Gastrocnemius medialis (tissue), 4 donors: ENCODE data around the gene TBC1D8.

ENCODE experiments used
- CTCF ChIP-seq, 5 experiments: fragments of 450-650 bp in 3 of 5; fragments of 200-600 bp in 2 of 5; sonication (generic) in 2 of 5; IDR thresholded peaks in 4 of 5; conservative IDR thresholded peaks in 1 of 5; 1 replicate in 4 of 5; 2 replicates in 1 of 5; pipeline ENCODE4 v1.5.1; 2016 to 2019; ENCODE audit warnings: antibody characterized with exemption in 5 of 5, mild to moderate bottlenecking in 3 of 5, moderate library complexity in 3 of 5
- POLR2A ChIP-seq, 2 donors: fragments of 450-650 bp; IDR thresholded peaks; one replicate each; pipeline ENCODE4 v1.6.1; 2017; ENCODE audit warnings: antibody characterized with exemption in 2 of 2, mild to moderate bottlenecking in 2 of 2, moderate library complexity in 2 of 2

GRCh38 chr2:101026253-101026701 is 124.9 kb downstream of the TBC1D8 start:
- TF ChIP-seq POLR2A (IDR thresholded peaks at IDR 0.05) (no peak), CTCF (IDR thresholded peaks at IDR 0.05 in 4 of 5, conservative IDR thresholded peaks at IDR 0.05 in 1 of 5) (no peak)
